Astrocyte (in vitro differentiated cells and primary cell): Measurements from ENCODE around the gene SEMA7A.

ENCODE experiments used
- EZH2 ChIP-seq: IDR thresholded peaks from 2 replicates; pipeline ENCODE4 v1.6.1; 2012; ENCODE audit warnings: mild to moderate bottlenecking, low read length, inconsistent platforms; ENCODE audit not compliant: insufficient read depth
- TF ChIP-seq, protein P1 (sequence below): IDR thresholded peaks from 2 replicates; pipeline ENCODE4 v1.5.1; 2011; ENCODE audit warnings: low read depth, mild to moderate bottlenecking, inconsistent platforms, low read length, moderate library complexity; ENCODE audit not compliant: insufficient read depth

- TF ChIP-seq, protein P1, sequence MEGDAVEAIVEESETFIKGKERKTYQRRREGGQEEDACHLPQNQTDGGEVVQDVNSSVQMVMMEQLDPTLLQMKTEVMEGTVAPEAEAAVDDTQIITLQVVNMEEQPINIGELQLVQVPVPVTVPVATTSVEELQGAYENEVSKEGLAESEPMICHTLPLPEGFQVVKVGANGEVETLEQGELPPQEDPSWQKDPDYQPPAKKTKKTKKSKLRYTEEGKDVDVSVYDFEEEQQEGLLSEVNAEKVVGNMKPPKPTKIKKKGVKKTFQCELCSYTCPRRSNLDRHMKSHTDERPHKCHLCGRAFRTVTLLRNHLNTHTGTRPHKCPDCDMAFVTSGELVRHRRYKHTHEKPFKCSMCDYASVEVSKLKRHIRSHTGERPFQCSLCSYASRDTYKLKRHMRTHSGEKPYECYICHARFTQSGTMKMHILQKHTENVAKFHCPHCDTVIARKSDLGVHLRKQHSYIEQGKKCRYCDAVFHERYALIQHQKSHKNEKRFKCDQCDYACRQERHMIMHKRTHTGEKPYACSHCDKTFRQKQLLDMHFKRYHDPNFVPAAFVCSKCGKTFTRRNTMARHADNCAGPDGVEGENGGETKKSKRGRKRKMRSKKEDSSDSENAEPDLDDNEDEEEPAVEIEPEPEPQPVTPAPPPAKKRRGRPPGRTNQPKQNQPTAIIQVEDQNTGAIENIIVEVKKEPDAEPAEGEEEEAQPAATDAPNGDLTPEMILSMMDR = no peak
- TF ChIP-seq EZH2 = no peak
Observed at GRCh38 chr15:74373056-74373650, 60.6 kb downstream of the SEMA7A start.
